Measurements from ENCODE around the gene GIMAP5. TPM values are rescaled to one million over a fixed set of nuclear protein-coding genes. Genes with fewer than 3 reads are reported as not detected.

Gene GIMAP5
- total RNA-seq, 1 donor from 2014 or later = 21.4 TPM

Other genes with a start within 250 kb of the GIMAP5 start
- gene GIMAP7, start 222.5 kb upstream of the GIMAP5 start, total RNA-seq = 4.2 TPM
- 25.6 TPM for gene GIMAP4, start 170.0 kb upstream of the GIMAP5 start, total RNA-seq
- gene GIMAP6, start 105.0 kb upstream of the GIMAP5 start, total RNA-seq = 15.7 TPM
- 9.4 TPM for gene GIMAP2, start 51.7 kb upstream of the GIMAP5 start, total RNA-seq
- 1.0 TPM for gene GIMAP1, start 20.8 kb upstream of the GIMAP5 start, total RNA-seq
- 18.3 TPM for gene TMEM176B, start 62.9 kb downstream of the GIMAP5 start, total RNA-seq
- 11.0 TPM for gene TMEM176A, start 63.4 kb downstream of the GIMAP5 start, total RNA-seq
- gene AOC1, start 115.1 kb downstream of the GIMAP5 start, total RNA-seq = under 0.01 TPM
- gene KCNH2, start 240.9 kb downstream of the GIMAP5 start, total RNA-seq = 7.3 TPM

All from skeletal muscle tissue (tissue), 1 donor.